ENCODE results near the gene KAZALD1.
A peak's percentile ranks its signal among the peaks of the same experiment; 100 is the strongest.
"Not testable (repeated sequence)": the region's sequence is repeated elsewhere in the genome, so short reads cannot be mapped to it uniquely, and the experiment has no call there.

KAZALD1 gene

DNA sequence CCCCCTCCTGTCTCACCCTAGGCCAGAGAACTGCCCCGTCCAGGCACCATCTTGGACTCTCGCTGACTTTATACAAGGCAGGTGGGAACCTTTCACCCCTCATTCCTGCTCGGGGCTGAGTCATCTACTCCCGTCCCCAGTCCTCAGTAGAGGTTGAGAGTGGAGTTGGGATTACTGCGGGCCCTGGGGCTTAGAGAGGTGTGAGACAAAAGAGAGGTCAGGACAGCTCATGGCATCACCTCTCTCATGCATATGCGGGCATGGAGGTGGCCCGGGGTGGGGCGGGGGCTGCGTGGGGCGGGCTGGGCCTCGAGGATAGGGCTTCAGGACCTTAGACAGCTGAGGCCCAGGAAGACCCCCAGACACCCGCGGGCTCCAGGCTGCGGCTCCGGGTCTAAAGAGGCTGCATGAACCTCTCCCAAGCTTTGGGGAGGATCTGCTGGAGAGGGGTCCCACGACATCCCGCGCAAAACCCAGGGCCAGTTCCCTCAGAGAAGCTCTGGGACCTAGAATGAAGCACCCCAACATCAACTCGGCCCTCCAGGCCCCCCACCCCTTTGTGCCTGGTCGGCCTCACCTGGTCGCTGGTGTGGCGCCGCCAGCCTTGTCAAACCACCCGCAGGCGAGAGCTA lies 31.2 kb upstream of the KAZALD1 start:
- DNase-seq: no peak

DNA sequence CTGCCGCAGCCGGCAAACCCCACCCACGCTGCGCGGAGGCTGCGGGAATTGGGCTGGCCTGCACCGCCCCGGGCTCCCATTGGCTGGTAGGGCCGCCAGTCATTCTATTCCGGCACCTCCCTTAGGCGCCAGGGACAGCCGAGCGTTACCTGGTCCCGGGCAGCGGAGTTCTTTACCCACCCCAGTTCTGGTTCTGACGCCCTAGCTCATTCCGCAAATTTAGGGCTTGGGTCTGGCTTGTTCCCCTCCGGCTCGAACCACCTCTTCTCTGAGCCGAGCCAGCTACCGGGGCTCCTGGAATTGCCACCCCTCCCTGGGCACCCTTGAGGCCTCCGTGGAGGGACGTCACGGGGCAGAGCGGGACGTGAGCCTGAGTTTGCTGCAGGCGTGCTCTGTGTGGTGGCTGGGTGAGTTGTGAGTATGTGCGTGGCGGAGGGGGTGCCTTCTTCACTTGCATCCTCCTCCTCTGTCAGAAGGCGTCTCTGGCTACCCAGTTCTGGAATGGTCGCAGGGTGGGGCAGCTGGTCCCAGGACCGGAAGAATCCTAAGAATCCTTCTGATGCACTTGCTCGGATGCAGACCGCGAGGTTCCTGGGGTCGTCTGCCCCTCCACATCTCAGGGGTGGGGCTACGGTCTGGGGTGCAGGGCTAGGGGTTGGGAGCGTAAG lies 30.5 kb upstream of the KAZALD1 start, which contains the start of the genes PDZD7 and SFXN3:
PDZD7 (minus strand) TSS at position 2 of the 668 bp plus-strand sequence. CDS start 910 bp downstream, outside the sequence.
SFXN3 (plus strand) TSS at position 107 of the 668 bp plus-strand sequence. CDS start 3,461 bp downstream, outside the sequence.
- DNase-seq: peak; percentile 58

DNA sequence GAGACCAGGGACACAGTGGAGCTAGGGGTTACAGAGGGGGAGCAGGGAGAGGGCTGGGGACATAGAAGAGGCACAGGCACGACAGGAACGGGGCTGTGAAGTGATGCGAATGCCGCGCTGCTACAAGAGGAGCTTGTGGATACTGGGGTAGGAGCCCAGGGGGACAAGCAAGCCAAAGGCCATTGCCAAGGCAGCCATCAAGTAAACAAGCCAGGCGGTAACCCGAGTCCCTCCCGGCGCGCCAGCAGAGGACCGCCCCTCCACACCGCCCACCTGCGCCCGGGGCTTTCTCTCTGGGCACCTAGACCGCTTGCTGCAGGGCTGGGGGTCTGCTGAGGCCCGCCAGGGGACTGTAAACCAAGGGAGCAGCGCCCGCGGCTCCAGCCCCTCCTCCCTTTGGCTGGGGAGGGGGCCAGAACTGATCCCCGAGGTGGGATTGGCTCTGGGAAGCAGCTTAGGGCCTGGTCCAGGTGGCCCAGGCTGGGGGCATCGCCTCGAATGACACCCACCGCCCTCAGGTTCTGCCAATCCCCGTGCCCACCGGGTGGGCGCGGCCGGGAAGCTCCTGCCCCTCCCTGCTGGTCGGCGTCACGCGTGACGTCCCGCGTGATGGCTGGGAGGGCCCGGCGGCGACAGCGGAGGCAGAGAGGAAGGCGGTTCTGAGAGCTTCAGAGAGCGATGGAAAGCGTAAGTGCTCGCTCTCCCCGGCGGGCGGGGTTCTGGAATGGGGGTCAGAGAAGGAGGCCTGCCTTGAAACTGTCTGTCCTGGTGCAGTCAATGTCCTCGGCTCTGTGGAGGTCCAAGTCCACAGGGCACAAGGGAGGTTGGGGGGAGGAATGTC lies 29.8 kb upstream of the KAZALD1 start:
- no peak for DNase-seq

DNA sequence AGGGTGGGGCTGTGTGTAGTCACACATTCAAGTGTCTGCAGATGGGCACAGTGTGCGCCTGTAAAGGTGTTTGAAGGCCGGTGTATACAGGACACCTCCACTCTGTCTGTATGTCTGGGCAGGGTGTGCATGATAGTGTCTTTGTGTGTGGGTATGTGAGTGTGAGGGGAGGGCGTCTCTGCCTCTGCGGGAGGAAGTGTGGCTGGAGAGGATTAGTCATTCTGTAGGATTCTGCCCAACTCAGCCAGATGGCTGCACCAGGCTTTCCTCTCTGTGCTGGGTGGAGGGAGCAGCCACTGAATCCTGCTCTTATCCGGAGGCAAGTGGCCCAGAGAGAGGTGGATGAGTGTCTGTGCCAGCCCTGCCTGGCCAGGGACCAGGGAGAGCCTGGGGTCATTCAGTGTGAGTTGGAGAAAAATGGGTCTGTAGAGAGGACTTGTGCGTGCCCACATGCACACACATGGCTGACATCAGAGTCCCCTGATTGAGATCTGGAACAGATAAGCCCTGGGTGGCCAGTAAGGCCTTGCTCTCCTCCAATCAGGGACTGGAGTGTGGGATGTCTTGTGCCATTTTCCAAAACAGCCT lies 29.1 kb upstream of the KAZALD1 start:
- peak; percentile 76 for DNase-seq

DNA sequence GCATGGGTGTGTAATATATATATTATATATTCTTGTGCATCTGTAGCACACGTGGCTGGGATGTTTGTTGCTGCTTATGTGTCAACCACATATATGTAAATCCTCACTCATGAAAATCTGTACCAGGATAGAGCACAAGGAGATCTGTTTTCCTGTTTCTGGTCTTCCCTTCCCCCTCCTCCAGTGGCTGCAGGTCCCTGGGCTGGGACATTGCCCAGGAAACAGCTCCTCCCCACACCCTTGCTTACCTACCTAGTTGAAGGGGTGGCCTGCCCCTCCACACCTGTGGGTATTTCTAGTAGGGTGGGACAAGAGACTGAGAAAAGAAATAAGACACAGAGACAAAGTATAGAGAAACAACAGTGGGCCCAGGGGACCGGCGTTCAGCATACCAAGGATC lies 28.5 kb upstream of the KAZALD1 start:
- DNase-seq: no peak

DNA sequence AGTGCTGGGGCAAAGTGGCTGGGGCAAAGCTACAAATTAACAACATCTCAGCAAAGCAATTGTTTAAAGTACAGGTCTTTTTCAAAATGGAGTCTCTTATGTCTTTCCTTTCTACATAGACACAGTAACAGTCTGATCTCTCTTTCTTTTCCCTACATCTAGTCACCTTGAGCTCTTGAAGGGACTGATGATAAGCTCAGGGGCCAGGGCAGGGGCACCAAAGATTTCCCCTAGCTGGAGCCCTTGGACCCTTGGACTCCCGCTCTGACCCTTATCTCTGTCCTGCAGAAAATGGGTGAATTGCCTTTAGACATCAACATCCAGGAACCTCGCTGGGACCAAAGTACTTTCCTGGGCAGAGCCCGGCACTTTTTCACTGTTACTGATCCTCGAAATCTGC lies 27.4 kb upstream of the KAZALD1 start:
- DNase-seq: not testable (repeated sequence)

DNA sequence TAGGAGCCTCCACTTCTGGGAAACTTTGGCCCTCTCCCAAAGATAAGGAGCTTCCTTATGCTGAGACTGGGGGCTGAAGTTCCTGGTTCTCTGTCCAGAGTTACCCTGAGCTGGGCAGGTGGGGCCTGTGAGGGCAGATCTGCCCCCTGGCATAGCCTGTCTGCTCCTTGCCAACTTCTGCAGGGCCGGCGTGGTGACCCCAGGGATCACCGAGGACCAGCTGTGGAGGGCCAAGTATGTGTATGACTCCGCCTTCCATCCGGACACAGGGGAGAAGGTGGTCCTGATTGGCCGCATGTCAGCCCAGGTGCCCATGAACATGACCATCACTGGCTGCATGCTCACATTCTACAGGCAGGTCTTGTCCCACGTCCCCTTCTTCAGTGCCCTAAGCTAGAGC lies 26.5 kb upstream of the KAZALD1 start:
- no peak for DNase-seq

DNA sequence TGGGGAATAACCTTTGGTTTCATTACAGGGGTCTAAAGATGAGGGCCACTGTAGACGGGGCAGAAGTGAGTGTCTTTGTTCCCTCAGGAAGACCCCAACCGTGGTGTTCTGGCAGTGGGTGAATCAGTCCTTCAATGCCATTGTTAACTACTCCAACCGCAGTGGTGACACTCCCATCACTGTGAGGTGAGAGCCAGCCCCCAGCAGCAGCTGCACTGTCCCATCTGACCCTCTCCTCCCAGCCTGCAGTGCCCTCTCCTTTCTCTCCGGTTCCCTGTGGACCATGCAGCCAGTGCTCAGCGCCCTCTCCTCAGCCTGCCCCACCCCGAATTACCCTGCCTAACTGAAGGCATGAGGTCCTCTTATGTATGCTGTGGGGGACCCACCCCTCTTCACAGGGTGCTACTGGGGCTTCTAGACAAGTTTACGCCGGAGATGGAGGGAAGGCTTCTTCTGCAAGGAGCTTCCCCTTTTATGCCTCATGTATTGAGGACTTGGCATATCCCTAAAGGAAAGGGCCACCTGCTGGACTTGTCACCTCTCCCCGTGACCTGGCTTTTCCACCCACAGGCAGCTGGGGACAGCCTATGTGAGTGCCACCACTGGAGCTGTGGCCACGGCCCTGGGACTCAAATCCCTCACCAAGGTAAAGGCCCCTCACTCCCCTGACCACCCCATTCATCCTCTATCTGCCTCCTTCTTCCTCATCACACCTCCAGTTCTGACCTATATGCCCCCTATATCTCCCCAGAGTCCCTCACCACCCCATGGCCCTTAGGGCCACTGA lies 25.7 kb upstream of the KAZALD1 start:
- DNase-seq: no peak

DNA sequence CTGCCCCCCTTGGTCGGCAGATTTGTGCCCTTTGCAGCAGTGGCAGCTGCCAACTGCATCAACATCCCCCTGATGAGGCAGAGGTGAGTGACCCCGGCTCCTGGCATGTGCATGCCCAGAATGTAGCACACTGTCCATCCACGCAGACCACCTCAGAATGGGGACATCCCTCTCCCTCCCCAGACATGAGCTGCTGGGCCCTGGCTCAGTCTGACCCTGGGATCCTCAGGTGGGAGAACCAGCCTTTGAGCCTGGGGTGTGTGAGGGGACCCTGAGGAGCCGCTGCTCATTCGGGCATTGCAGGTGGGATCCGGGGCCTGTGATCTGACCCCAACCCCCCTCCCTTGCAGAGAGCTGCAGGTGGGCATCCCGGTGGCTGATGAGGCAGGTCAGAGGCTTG lies 25.1 kb upstream of the KAZALD1 start:
- DNase-seq: no peak

DNA sequence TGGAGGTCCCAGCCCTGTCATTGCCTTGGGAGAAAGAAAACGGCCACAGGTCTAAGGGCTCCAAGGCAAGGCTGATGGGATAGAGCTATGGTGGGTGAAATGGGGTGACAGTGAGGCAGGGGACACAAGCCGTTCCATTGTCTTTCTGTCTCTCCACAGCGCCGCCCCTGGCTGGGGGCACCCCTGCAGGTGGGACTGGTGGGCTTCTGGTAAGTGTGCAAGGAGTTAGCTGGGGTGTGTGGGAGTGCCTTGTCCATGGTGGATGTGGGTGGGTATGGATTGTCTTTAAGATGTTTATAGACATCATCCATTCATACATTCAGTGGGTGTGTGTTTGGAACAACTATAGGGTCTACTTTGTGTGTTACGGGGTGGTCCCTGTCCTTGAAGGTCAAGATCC lies 23.3 kb upstream of the KAZALD1 start:
- no peak for DNase-seq

DNA sequence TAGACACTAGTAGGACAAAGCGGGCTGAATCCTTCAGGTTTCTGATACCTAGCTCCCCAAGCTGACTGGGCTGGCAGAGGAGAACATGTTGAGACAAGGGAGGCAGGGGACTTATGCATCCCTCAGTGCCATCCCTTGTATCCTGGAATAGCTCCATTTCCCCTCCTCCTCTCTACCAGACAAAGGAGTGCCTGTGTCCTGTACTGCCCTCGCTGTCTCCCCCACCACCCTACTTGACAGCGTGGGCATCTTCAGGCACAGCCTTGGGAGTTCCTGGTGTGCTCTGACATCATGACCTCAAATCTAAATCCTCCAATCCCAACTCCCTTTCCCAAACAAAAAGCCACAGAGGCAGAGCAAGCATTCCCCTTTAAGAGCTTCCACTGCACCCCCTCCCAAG lies 21.7 kb upstream of the KAZALD1 start:
- DNase-seq: no peak

DNA sequence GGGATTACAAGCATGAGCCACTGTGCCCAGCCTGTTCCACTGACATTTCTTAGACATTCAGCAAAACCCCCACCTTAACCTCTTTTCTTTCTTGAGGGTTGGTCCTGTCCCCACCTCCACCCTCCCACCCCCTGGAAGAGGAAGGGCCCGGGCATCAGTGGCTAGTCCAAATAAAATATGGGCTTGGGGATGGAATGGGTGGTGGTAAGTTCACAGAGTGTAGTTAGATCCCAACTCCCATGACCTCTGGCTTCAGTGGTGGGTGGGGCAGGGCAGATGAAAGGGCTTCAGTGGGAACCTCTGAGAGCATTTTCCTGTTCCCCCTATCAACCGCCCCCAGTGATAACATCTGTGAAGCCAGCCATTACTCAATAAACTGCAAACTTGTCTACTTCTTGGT lies 20.9 kb upstream of the KAZALD1 start:
- DNase-seq: no peak

DNA sequence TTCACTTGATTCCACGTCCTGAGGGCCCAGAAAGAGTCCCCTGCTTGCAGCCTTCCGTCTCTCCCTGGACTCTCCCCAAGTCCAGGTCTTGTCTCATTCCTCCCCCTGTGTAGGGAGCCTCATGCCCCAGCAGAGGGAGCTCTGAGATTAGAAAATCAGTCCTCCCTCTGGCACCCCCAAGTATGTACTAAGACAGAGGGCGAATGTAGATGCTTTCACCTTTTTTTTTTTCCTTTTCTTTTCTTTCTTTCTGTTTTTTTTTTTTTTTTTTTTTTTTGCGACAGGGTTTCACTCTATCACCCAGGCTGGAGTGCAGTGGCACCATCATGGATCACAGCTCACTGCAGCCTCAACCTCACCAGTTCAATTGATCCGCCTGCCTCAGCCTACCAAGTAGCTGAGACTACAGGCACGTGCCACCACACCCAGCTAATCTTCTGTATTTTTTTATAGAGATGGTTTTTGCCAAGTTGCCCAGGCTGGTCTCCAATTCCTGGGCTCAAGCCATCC lies 20.5 kb upstream of the KAZALD1 start:
- peak; percentile 16 for DNase-seq

DNA sequence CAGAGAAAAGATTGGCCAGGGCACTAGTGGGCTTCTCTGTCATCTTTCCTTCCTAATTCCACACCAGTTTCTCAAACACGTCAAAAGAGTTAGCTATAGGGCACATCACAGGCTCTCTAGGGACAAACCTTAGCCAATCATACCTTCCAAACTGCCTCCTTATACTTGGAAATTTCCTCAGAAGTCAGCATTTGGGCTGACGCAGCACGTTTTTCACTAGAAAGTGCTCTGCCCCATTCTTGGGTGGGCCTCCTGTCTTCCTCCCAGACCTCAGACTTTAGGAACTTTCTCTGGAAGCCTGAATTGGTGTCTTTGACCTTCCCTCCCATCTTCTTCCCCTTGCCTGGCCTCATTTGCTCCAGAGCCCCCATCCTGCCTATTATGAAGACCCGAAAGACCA lies 19.7 kb upstream of the KAZALD1 start:
- DNase-seq: no peak

DNA sequence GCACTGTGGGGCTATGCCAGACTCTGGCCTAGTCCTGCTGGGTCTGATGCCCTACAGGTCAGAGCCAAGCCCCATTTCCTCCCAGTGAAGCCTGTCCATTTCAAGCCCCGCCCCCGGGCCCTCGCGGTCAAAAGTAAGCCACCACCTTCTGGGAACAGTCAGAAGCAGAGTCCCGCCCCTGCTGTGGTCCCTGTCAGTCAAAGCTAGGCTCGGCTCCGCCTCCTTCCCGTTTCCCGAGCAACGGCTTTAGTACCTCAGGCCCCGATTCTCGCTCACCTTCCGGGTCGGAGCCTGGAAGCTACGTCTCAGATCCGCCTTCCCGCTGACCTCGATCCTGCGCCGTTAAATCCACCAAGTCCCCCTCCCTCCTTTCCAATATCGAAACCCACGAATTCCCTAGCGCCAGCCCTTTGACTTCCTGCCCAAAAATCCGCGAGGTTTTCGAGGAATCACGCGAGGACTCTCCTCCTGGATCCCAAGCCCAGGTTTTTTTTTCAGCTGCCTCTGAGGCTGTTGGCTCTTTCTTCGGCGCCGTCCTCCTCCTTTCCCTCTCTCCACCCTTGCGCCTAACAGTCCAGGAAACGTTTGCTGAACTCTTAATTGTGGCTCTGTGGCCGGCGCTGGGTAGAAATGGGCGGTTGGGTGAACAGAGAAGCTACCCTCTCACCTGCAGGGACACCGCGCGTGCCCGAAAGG lies 19.0 kb upstream of the KAZALD1 start:
- peak; percentile 71 for DNase-seq

DNA sequence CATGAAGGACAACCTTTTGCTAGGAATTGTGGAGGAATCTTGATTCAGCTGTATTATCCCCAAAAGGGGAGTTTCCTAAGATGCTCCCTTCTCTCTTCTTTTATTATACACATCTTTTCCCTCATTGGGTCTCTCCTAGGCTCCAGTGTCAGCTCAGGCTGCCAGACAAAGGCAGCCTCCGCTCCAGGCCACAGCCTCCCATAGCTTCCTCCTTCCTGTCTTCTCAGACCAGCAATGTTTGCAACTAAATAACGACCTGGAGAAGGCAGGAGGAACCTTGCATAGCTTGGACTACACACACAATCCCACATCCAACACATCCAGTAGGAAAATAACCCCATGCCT lies 18.5 kb upstream of the KAZALD1 start:
- no peak for DNase-seq

DNA sequence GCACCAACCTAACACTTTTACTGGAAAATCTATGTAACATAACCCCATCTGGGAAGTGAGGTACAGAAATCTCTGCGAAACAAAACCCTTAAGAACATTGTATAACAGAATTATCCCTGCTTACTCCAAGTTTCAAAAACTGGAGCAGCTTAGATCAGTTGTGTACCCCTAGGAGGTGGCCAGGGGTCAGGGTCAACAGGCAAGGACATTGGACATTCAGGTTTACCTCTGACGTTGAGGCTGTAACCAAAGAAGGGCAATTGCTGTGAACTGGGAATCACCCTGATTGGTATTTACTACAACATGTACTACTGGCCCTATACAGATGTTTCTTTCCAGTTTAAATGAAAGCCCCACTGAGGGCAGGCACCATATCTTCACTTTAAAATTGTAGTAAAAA lies 17.7 kb upstream of the KAZALD1 start:
- no peak for DNase-seq

DNA sequence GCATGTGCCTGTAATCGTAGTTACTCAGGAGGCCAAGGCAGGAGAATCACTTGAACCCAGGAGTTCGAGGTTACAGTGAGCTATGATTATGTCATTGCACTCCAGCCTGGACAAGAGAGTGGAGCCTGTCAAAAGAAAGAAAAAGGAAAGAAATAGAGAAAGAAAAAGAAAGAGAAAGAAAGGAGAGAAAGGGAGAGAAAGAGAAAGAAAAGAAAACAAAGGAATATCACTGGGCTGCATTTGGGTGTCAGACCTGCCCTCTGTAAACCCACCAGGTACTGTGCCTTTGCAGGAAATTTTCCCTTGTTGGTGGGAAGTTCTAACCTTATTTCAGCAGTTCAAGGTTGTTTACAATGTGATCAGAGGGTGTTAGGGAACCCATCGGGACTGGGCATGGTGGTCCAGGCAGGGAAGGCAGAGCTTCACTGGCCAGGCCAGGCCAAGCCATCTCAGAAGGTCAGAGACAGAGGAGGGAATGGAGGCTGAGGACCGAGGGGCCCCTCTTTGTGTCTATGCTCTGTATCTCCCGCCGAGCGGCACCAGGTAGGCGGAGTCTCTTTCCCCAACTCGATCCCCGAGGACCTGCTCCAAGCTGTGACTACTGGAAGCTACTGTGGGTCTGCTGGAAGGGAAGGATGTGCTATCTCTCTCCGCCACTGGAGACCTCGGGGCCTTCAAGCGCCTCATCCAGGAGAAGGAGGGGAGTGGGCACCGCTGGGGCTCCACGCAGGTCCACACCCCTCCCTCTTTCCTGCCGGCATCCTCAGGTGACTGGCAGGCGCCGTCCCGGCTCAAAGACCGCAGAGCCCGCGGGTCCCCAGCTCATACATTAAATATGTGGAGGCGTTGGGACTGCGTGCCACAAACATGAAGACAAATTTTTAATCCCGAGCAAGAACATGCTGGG lies 15.2 kb upstream of the KAZALD1 start:
- no peak for DNase-seq

DNA sequence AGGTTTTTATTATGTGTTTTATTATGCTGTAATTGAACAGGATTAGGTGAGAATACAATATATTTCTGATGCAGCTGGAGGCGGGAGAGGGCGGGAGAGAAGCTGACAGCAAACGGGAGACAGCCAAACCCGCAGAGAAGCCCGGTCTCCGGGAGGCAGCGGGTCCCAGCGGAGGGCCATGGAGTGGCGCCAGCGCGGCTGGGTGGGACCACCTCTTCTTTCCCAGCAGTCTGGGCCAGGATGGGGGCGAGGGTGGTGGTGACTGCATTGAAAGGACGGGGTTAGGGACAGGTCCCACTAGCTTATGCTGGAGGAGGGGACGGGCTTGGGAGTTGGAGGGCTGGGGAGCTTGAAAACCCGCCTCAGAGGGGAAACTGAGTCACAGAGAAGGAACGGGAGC lies 14.5 kb upstream of the KAZALD1 start:
- no peak for DNase-seq
